Neural crest cell (in vitro differentiated cells): ENCODE measurements around the gene COLEC12. TPM values are rescaled to one million over a fixed set of nuclear protein-coding genes. Genes with fewer than 3 reads are reported as not detected.

Experiments
- DNase-seq: peaks from one replicate; pipeline ENCODE4 v3.0.0; 2021; ENCODE audit warnings: low read depth, mixed read lengths, low spot score
- H3K27ac Mint-ChIP-seq: one replicate; pipeline ENCODE4 v1.8.0; 2021; ENCODE audit warnings: mild to moderate bottlenecking, mixed read lengths; ENCODE audit not compliant: unreplicated experiment
- H3K27me3 Mint-ChIP-seq: 2 replicates; pipeline ENCODE4 v1.8.0; 2021; ENCODE audit warnings: low read depth, mild to moderate bottlenecking, mixed read lengths
- H3K36me3 Mint-ChIP-seq: 2 replicates; pipeline ENCODE4 v1.8.0; 2021; ENCODE audit warnings: low read depth, mild to moderate bottlenecking, mixed read lengths
- H3K4me1 Mint-ChIP-seq: 2 replicates; pipeline ENCODE4 v1.8.0; 2021; ENCODE audit warnings: mixed read lengths
- H3K4me3 Mint-ChIP-seq: one replicate; pipeline ENCODE4 v1.8.0; 2021; ENCODE audit warnings: mild to moderate bottlenecking, mixed read lengths
- H3K9me3 Mint-ChIP-seq: 2 replicates; pipeline ENCODE4 v1.8.0; 2021; ENCODE audit warnings: mixed read lengths
- CTCF ChIP-seq: fragments of 200-600 bp; sonication (generic); conservative IDR thresholded peaks from 2 replicates; pipeline ENCODE4 v1.5.0; 2021; ENCODE audit warnings: antibody characterized with exemption, mild to moderate bottlenecking
- total RNA-seq: library from RNA; stranded (reverse); gene quantifications from 2 replicates; pipeline ENCODE4 v1.2.1, GENCODE V29; 2021

COLEC12 gene
- total RNA-seq, 1 donor from 2014 or later: 1.7 TPM

GRCh38 chr18:388200-388599, 112.3 kb downstream of the COLEC12 start:
- no peak for DNase-seq
- TF ChIP-seq CTCF: no peak
- Mint-ChIP-seq H3K27me3 (no peaks in the 10 kb centered on the region), H3K36me3 (no peaks in the 10 kb centered on the region), H3K9me3 (peaks cover 3% of the 10 kb centered on the region), H3K4me1 (no peaks in the 10 kb centered on the region), H3K4me3 (no peak overlapping the region), H3K27ac (no peak overlapping the region)

GRCh38 chr18:386994-387393, 113.5 kb downstream of the COLEC12 start:
- no peak for DNase-seq
- no peak for TF ChIP-seq CTCF
- H3K27me3 Mint-ChIP-seq: no peaks in the 10 kb centered on the region
- no peak overlapping the region for H3K27ac Mint-ChIP-seq
- no peaks in the 10 kb centered on the region for H3K36me3 Mint-ChIP-seq
- H3K9me3 Mint-ChIP-seq: peaks cover 5% of the 10 kb centered on the region
- H3K4me1 Mint-ChIP-seq: no peaks in the 10 kb centered on the region
- no peak overlapping the region for H3K4me3 Mint-ChIP-seq

GRCh38 chr18:384897-385296, 115.6 kb downstream of the COLEC12 start:
- H3K9me3 Mint-ChIP-seq: peaks cover 5% of the 10 kb centered on the region
- DNase-seq: no peak
- no peak for TF ChIP-seq CTCF
- H3K36me3 Mint-ChIP-seq: no peaks in the 10 kb centered on the region
- no peak overlapping the region for H3K27ac Mint-ChIP-seq
- H3K4me3 Mint-ChIP-seq: no peak overlapping the region
- no peaks in the 10 kb centered on the region for H3K4me1 Mint-ChIP-seq
- no peaks in the 10 kb centered on the region for H3K27me3 Mint-ChIP-seq

GRCh38 chr18:383135-383534, 117.4 kb downstream of the COLEC12 start:
- Mint-ChIP-seq H3K27ac (no peak overlapping the region), H3K36me3 (no peaks in the 10 kb centered on the region), H3K4me1 (no peaks in the 10 kb centered on the region), H3K9me3 (peaks cover 5% of the 10 kb centered on the region), H3K27me3 (no peaks in the 10 kb centered on the region), H3K4me3 (no peak overlapping the region)
- no peak for DNase-seq
- no peak for TF ChIP-seq CTCF

- Mint-ChIP-seq H3K4me1 (no peaks in the 10 kb centered on the region), H3K27ac (no peak overlapping the region), H3K27me3 (no peaks in the 10 kb centered on the region), H3K9me3 (peaks cover 5% of the 10 kb centered on the region), H3K4me3 (no peak overlapping the region), H3K36me3 (no peaks in the 10 kb centered on the region)
- DNase-seq: no peak
- no peak for TF ChIP-seq CTCF
Observed at GRCh38 chr18:382423-382984, 118.0 kb downstream of the COLEC12 start.
